Fibroblast of villous mesenchyme (primary cell): ENCODE measurements around the gene DTNB. TPM values are rescaled to one million over a fixed set of nuclear protein-coding genes. Genes with fewer than 3 reads are reported as not detected.
"Not testable (repeated sequence)": the region's sequence is repeated elsewhere in the genome, so short reads cannot be mapped to it uniquely, and the experiment has no call there.

Source experiments
- DNase-seq: peaks from one replicate; pipeline ENCODE4 v3.0.0-alpha.2; 2010; ENCODE audit warnings: low read depth
- H3K4me3 ChIP-seq: 2 replicates; pipeline ENCODE4 v1.5.1; 2011; ENCODE audit warnings: low read depth, mild to moderate bottlenecking, low read length
- CTCF ChIP-seq: IDR thresholded peaks from 2 replicates; pipeline ENCODE4 v1.5.1; 2012; ENCODE audit warnings: low read depth, mild to moderate bottlenecking, low read length; ENCODE audit not compliant: insufficient read depth
- total RNA-seq: library from RNA; depleted of rRNA; stranded (reverse); fragments of >200 nt; gene quantifications from 2 replicates; pipeline ENCODE4 v1.2.3, GENCODE V29; 2012

The DTNB gene
- total RNA-seq, 1 donor, result 5.2 TPM

GRCh38 chr2:25557179-25558036 lies 116.0 kb downstream of the DTNB start:
- no peak overlapping the region for H3K4me3 ChIP-seq
- DNase-seq, result no peak
- no peak for TF ChIP-seq CTCF

GRCh38 chr2:25552318-25552717 lies 121.1 kb downstream of the DTNB start:
- TF ChIP-seq CTCF, result no peak
- H3K4me3 ChIP-seq, result no peak overlapping the region
- no peak for DNase-seq

- no peak for TF ChIP-seq CTCF
- no peak for DNase-seq
- H3K4me3 ChIP-seq, result no peak overlapping the region
These were observed 122.1 kb downstream of the DTNB start for GRCh38 chr2:25551316-25551715.

GRCh38 chr2:25549571-25549970 lies 123.8 kb downstream of the DTNB start:
- not testable (repeated sequence) for H3K4me3 ChIP-seq

GRCh38 chr2:25548601-25549000 lies 124.8 kb downstream of the DTNB start:
- TF ChIP-seq CTCF, result no peak
- no peak overlapping the region for H3K4me3 ChIP-seq
- DNase-seq, result no peak

More at GRCh38 chr2:25549571-25549970, 123.8 kb downstream of the DTNB start:
- not testable (repeated sequence) for DNase-seq

- H3K4me3 ChIP-seq, result no peak overlapping the region
- no peak for DNase-seq
- no peak for TF ChIP-seq CTCF
These were observed 126.5 kb downstream of the DTNB start for GRCh38 chr2:25546852-25547251.

GRCh38 chr2:25545899-25546298 lies 127.5 kb downstream of the DTNB start:
- H3K4me3 ChIP-seq, result no peak overlapping the region
- TF ChIP-seq CTCF, result no peak
- DNase-seq, result no peak
